GM23248 (cell line): ENCODE data around the gene GABRR2.

Experiments used
- EZH2 ChIP-seq: fragments of 200-600 bp; sonication (generic); IDR thresholded peaks from 2 replicates; pipeline ENCODE4 v1.6.1; 2018; ENCODE audit warnings: antibody characterized with exemption, mild to moderate bottlenecking; ENCODE audit not compliant: insufficient read depth, poor library complexity, severe bottlenecking
- EZH2phosphoT487 ChIP-seq: fragments of 200-600 bp; sonication (generic); IDR thresholded peaks from 2 replicates; pipeline ENCODE4 v1.6.1; 2018; ENCODE audit warnings: antibody characterized with exemption, moderate library complexity, mild to moderate bottlenecking, low read depth; ENCODE audit not compliant: insufficient read depth

DNA sequence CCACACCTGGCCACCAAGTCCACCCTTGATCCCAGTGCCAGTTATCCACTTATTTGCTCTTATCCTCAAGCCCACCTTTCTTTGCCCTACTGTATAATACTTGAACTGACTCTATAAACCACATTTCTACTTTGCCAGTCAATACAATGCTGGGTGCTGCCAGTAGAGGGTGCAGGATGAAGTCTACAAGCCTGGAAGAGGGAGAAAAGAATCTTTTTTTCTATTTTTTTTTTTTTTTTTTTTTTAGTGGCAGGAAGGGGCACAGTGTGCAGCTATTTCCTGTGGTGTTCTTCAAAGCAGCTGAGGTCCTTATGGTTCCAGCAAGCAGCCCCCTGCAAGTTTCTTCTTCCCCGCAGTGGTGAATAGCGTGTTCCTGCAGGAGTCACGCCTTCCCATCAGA, 75.8 kb downstream of the GABRR2 start:
- TF ChIP-seq EZH2 (no peak), EZH2phosphoT487 (no peak)
